Hepatocyte (in vitro differentiated cells): ENCODE results near the gene SND1. TPM values are rescaled to one million over a fixed set of nuclear protein-coding genes. Genes with fewer than 3 reads are reported as not detected.

Experiments used
- DNase-seq: peaks from one replicate; pipeline ENCODE4 v3.0.0-alpha.2; 2016; ENCODE audit warnings: low spot score
- H2AFZ ChIP-seq: fragments of 200-600 bp; sonication (generic); 2 replicates; pipeline ENCODE4 v1.6.0; 2016; ENCODE audit warnings: antibody characterized with exemption, mild to moderate bottlenecking
- H3K27ac ChIP-seq: fragments of 200-600 bp; sonication (generic); 2 replicates; pipeline ENCODE4 v1.5.1; 2016; ENCODE audit warnings: mild to moderate bottlenecking
- H3K27me3 ChIP-seq: fragments of 200-600 bp; sonication (generic); 2 replicates; pipeline ENCODE4 v1.6.1; 2016
- H3K36me3 ChIP-seq: fragments of 200-600 bp; sonication (generic); replicated peaks from 2 replicates; pipeline ENCODE4 v1.5.1; 2016; ENCODE audit warnings: low read depth; ENCODE audit not compliant: insufficient read depth
- H3K4me1 ChIP-seq: fragments of 200-600 bp; sonication (generic); 2 replicates; pipeline ENCODE4 v1.5.1; 2016; ENCODE audit warnings: mild to moderate bottlenecking, moderate library complexity; ENCODE audit not compliant: insufficient read depth
- H3K4me2 ChIP-seq: fragments of 200-600 bp; sonication (generic); 2 replicates; pipeline ENCODE4 v1.6.0; 2016
- H3K4me3 ChIP-seq: fragments of 200-600 bp; sonication (generic); 2 replicates; pipeline ENCODE4 v1.5.1; 2016; ENCODE audit warnings: mild to moderate bottlenecking
- H3K79me2 ChIP-seq: fragments of 200-600 bp; sonication (generic); 2 replicates; pipeline ENCODE4 v1.6.0; 2017; ENCODE audit warnings: mild to moderate bottlenecking
- H3K9me2 ChIP-seq: fragments of 200-600 bp; sonication (generic); replicated peaks from 2 replicates; pipeline ENCODE4 v1.6.0; 2017; ENCODE audit warnings: mild to moderate bottlenecking; ENCODE audit not compliant: insufficient read depth
- H3K9me3 ChIP-seq: fragments of 200-600 bp; sonication (generic); 2 replicates; pipeline ENCODE4 v1.5.1; 2016; ENCODE audit warnings: low read depth, mild to moderate bottlenecking
- H4K20me1 ChIP-seq: fragments of 200-600 bp; sonication (generic); 2 replicates; pipeline ENCODE4 v1.6.0; 2016; ENCODE audit warnings: mild to moderate bottlenecking; ENCODE audit not compliant: insufficient read depth, poor library complexity, severe bottlenecking
- CTCF ChIP-seq: fragments of 200-600 bp; sonication (generic); IDR thresholded peaks from 2 replicates; pipeline ENCODE4 v1.5.1; 2016; ENCODE audit warnings: antibody characterized with exemption, mild to moderate bottlenecking; ENCODE audit not compliant: poor library complexity
- EZH2 ChIP-seq: fragments of 200-600 bp; sonication (generic); IDR thresholded peaks from 2 replicates; pipeline ENCODE4 v1.6.1; 2016; ENCODE audit warnings: antibody characterized with exemption, mild to moderate bottlenecking, borderline replicate concordance
- EZH2phosphoT487 ChIP-seq: fragments of 200-600 bp; sonication (generic); IDR thresholded peaks from one replicate; pipeline ENCODE4 v1.6.1; 2018; ENCODE audit warnings: antibody characterized with exemption, mild to moderate bottlenecking, low read depth, moderate library complexity; ENCODE audit not compliant: unreplicated experiment, severe bottlenecking
- WGBS: methylation state at CpG from one replicate; pipeline ENCODE4 v1.1.6; 2016; ENCODE audit warnings: low lambda C conversion rate; ENCODE audit errors: missing lambda C conversion rate; 5-methylcytosine and 5-hydroxymethylcytosine counted together
- polyA plus RNA-seq: library from polyadenylated mRNA; unstranded; fragments of >200 nt; fragmentation: Nextera tagmentation; extraction: Ambion mirVana; gene quantifications from 2 replicates; pipeline ENCODE4 v1.2.1, GENCODE V29; 2016
- total RNA-seq: library from RNA; depleted of rRNA; stranded (reverse); fragments of >200 nt; gene quantifications from 2 replicates; pipeline ENCODE4 v1.2.3, GENCODE V29; 2014

The SND1 gene
- total and polyA plus RNA-seq, 2 experiments from 2014 or later, result 141 to 200 TPM

GRCh38 chr7:128099204-128099671 is 447.2 kb downstream of the SND1 start:
- H3K9me3 ChIP-seq, result no peaks in the 10 kb centered on the region
- H3K4me3 ChIP-seq, result no peak overlapping the region
- no peaks in the 10 kb centered on the region for H3K27me3 ChIP-seq
- no peaks in the 10 kb centered on the region for H3K4me1 ChIP-seq
- H4K20me1 ChIP-seq, result no peaks in the 10 kb centered on the region
- no peaks in the 10 kb centered on the region for H3K36me3 ChIP-seq
- H3K27ac ChIP-seq, result no peak overlapping the region
- DNase-seq, result no peak
- 92% methylated on average over 5 of the region's 5 CpGs for WGBS
- H3K4me2 ChIP-seq, result no peak overlapping the region
- no peak for TF ChIP-seq EZH2
- no peak for TF ChIP-seq CTCF
- TF ChIP-seq EZH2phosphoT487, result no peak
- H3K9me2 ChIP-seq, result no peaks in the 10 kb centered on the region
- H2AFZ ChIP-seq, result no peak overlapping the region
- no peaks in the 10 kb centered on the region for H3K79me2 ChIP-seq

GRCh38 chr7:128100225-128100948 is 448.4 kb downstream of the SND1 start:
- no peaks in the 10 kb centered on the region for H3K79me2 ChIP-seq
- DNase-seq, result no peak
- H3K9me2 ChIP-seq, result no peaks in the 10 kb centered on the region
- TF ChIP-seq EZH2 (no peak), CTCF (no peak), EZH2phosphoT487 (no peak)
- H2AFZ ChIP-seq, result no peak overlapping the region
- peaks cover 3% of the 10 kb centered on the region for H3K27me3 ChIP-seq
- 92% methylated on average over 3 of the region's 3 CpGs for WGBS
- no peak overlapping the region for H3K4me2 ChIP-seq
- no peaks in the 10 kb centered on the region for H3K9me3 ChIP-seq
- no peak overlapping the region for H3K4me3 ChIP-seq
- no peaks in the 10 kb centered on the region for H4K20me1 ChIP-seq
- H3K4me1 ChIP-seq, result no peaks in the 10 kb centered on the region
- H3K36me3 ChIP-seq, result no peaks in the 10 kb centered on the region
- no peak overlapping the region for H3K27ac ChIP-seq

GRCh38 chr7:128100949-128101713 is 449.1 kb downstream of the SND1 start:
- Histone ChIP-seq H3K27ac (no peak overlapping the region), H3K4me2 (no peak overlapping the region), H3K27me3 (peaks cover 11% of the 10 kb centered on the region), H3K36me3 (no peaks in the 10 kb centered on the region), H3K9me2 (no peaks in the 10 kb centered on the region), H3K4me1 (no peaks in the 10 kb centered on the region), H3K9me3 (no peaks in the 10 kb centered on the region), H2AFZ (no peak overlapping the region), H4K20me1 (no peaks in the 10 kb centered on the region), H3K79me2 (no peaks in the 10 kb centered on the region), H3K4me3 (no peak overlapping the region)
- TF ChIP-seq CTCF (no peak), EZH2phosphoT487 (no peak), EZH2 (no peak)
- WGBS, result 76% methylated on average over 10 of the region's 10 CpGs
- DNase-seq, result no peak
